Activated B cell treated with CpG ODN at 0.5 μM for 24 hours (primary cell): ENCODE results near the gene IPO9. TPM values are rescaled to one million over a fixed set of nuclear protein-coding genes. Genes with fewer than 3 reads are reported as not detected.

Experiments
- ATAC-seq: fragments of 200-7000 bp; cut with Tn5 transposase; one replicate; pipeline ENCODE4 v1.10.0; 2021; ENCODE audit warnings: low read depth, mild to moderate bottlenecking, moderate library complexity
- CTCF ChIA-PET: fragments of 350-600 bp; sonication (Branson Sonifier 250); formaldehyde crosslinking; loops from one replicate; lab custom pipeline; 2021; ENCODE audit warnings: antibody characterized with exemption; lab: Charles Lee
- POLR2A ChIA-PET: fragments of 350-600 bp; sonication (Branson Sonifier 250); formaldehyde crosslinking; loops from one replicate; lab custom pipeline; 2021; ENCODE audit warnings: antibody characterized with exemption; lab: Charles Lee
- DNase-seq: peaks from one replicate; pipeline ENCODE4 v3.0.0; 2022
- H3K27ac Mint-ChIP-seq: one replicate; pipeline ENCODE4 v1.8.0; 2020; ENCODE audit warnings: mixed read lengths
- H3K27me3 Mint-ChIP-seq: one replicate; pipeline ENCODE4 v1.8.0; 2021; ENCODE audit warnings: mixed read lengths
- H3K36me3 Mint-ChIP-seq: one replicate; pipeline ENCODE4 v1.8.0; 2021; ENCODE audit warnings: low read depth, mixed read lengths
- H3K4me1 Mint-ChIP-seq: one replicate; pipeline ENCODE4 v1.8.0; 2021; ENCODE audit warnings: mixed read lengths
- H3K4me3 Mint-ChIP-seq: one replicate; pipeline ENCODE4 v1.8.0; 2020; ENCODE audit warnings: mild to moderate bottlenecking, mixed read lengths
- H3K9me3 Mint-ChIP-seq: one replicate; pipeline ENCODE4 v1.8.0; 2020; ENCODE audit warnings: mixed read lengths
- intact Hi-C: fragments of 100-400 bp; cut with micrococcal nuclease; formaldehyde crosslinking; loops from one replicate; pipeline ENCODE4 v1.15.1; 2024
- total RNA-seq: library from RNA; stranded (reverse); gene quantifications from 2 replicates; pipeline ENCODE4 v1.2.3, GENCODE V29; 2022
- TF ChIP-seq, protein P1 (sequence below): fragments of 200-600 bp; IDR thresholded peaks from one replicate; pipeline ENCODE4 v1.8.0; 2022; ENCODE audit warnings: antibody characterized with exemption, mild to moderate bottlenecking

IPO9 gene
- total RNA-seq, 1 donor from 2014 or later: 48.2 TPM

DNA sequence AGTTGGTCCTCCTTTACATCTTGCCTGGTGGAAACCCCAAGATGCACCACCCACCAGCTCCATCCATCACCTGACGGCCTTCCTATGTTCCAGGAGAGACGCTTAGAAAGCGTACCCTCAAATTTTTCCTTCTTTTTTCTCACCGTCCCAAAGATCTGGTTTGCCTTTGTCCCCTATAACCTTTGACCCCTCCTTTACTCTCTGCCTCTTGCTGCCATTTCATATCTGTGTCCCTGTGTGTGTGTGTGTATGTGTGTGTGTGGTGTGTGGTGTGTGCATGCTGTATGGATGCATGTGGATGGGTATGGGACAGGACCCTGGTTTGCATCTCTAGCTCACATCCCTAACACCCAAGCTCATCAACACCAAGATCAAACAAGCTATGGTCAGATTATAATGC is 22.2 kb upstream of the IPO9 start:
- ATAC-seq: no peak
- Mint-ChIP-seq H3K27me3 (no peaks in the 10 kb centered on the region), H3K4me3 (no peak overlapping the region), H3K27ac (no peak overlapping the region), H3K4me1 (no peaks in the 10 kb centered on the region), H3K9me3 (no peaks in the 10 kb centered on the region), H3K36me3 (peaks cover 4% of the 10 kb centered on the region)
- POLR2A ChIA-PET: no interaction called here
- intact Hi-C loops: no loop called here
- CTCF ChIA-PET: interaction anchor here (1.2 kb wide), 1 partner anchor 16 kb away, joined by 3 read pairs; no protein-coding TSS in a partner anchor
- TF ChIP-seq, protein P1, sequence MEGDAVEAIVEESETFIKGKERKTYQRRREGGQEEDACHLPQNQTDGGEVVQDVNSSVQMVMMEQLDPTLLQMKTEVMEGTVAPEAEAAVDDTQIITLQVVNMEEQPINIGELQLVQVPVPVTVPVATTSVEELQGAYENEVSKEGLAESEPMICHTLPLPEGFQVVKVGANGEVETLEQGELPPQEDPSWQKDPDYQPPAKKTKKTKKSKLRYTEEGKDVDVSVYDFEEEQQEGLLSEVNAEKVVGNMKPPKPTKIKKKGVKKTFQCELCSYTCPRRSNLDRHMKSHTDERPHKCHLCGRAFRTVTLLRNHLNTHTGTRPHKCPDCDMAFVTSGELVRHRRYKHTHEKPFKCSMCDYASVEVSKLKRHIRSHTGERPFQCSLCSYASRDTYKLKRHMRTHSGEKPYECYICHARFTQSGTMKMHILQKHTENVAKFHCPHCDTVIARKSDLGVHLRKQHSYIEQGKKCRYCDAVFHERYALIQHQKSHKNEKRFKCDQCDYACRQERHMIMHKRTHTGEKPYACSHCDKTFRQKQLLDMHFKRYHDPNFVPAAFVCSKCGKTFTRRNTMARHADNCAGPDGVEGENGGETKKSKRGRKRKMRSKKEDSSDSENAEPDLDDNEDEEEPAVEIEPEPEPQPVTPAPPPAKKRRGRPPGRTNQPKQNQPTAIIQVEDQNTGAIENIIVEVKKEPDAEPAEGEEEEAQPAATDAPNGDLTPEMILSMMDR: no peak
- no peak for DNase-seq

GRCh38 chr1:201807958-201808632 is 20.9 kb upstream of the IPO9 start:
- Mint-ChIP-seq H3K27ac (no peak overlapping the region), H3K4me1 (no peaks in the 10 kb centered on the region), H3K4me3 (no peak overlapping the region), H3K36me3 (peaks cover 4% of the 10 kb centered on the region), H3K9me3 (no peaks in the 10 kb centered on the region), H3K27me3 (no peaks in the 10 kb centered on the region)
- intact Hi-C loops: no loop called here
- CTCF ChIA-PET: no interaction called here
- TF ChIP-seq, protein P1: no peak
- POLR2A ChIA-PET: no interaction called here
- DNase-seq: no peak
- no peak for ATAC-seq

DNA sequence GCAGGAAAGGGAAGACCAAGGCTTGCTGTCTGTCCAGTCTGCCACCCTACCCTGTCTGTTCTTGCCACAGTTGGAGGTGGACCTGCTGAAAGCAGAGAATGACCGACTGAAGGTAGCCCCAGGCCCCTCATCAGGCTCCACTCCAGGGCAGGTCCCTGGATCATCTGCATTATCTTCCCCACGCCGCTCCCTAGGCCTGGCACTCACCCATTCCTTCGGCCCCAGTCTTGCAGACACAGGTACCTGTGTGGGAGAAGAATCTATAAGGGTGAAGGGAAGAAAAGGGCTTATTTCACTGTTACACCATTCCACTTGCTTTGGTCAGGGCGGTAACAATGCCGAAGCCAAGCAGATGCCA is 20.3 kb upstream of the IPO9 start:
- H3K27me3 Mint-ChIP-seq: no peaks in the 10 kb centered on the region
- H3K9me3 Mint-ChIP-seq: no peaks in the 10 kb centered on the region
- intact Hi-C loops: no loop called here
- H3K4me1 Mint-ChIP-seq: no peaks in the 10 kb centered on the region
- no peak overlapping the region for H3K27ac Mint-ChIP-seq
- no peak overlapping the region for H3K4me3 Mint-ChIP-seq
- ATAC-seq: no peak
- POLR2A ChIA-PET: no interaction called here
- TF ChIP-seq, protein P1: no peak
- peaks cover 4% of the 10 kb centered on the region for H3K36me3 Mint-ChIP-seq
- CTCF ChIA-PET: no interaction called here
- no peak for DNase-seq

GRCh38 chr1:201809876-201810275 is 19.1 kb upstream of the IPO9 start:
- ATAC-seq (no peak), DNase-seq (no peak)
- H3K9me3 Mint-ChIP-seq: no peaks in the 10 kb centered on the region
- CTCF ChIA-PET: interaction anchor here (0.9 kb wide), 1 partner anchor 250 kb away, joined by 3 read pairs; no protein-coding TSS in a partner anchor
- no peaks in the 10 kb centered on the region for H3K4me1 Mint-ChIP-seq
- H3K36me3 Mint-ChIP-seq: peaks cover 4% of the 10 kb centered on the region
- TF ChIP-seq, protein P1: no peak
- POLR2A ChIA-PET: no interaction called here
- H3K27ac Mint-ChIP-seq: no peak overlapping the region
- H3K27me3 Mint-ChIP-seq: no peaks in the 10 kb centered on the region
- no peak overlapping the region for H3K4me3 Mint-ChIP-seq
- intact Hi-C loops: no loop called here

- ATAC-seq (no peak), DNase-seq (no peak)
- no peaks in the 10 kb centered on the region for H3K27me3 Mint-ChIP-seq
- peaks cover 4% of the 10 kb centered on the region for H3K36me3 Mint-ChIP-seq
- TF ChIP-seq, protein P1: no peak
- no peaks in the 10 kb centered on the region for H3K9me3 Mint-ChIP-seq
- no peak overlapping the region for H3K27ac Mint-ChIP-seq
- intact Hi-C loops: no loop called here
- H3K4me3 Mint-ChIP-seq: no peak overlapping the region
- ChIA-PET CTCF (no interaction called here), POLR2A (no interaction called here)
- no peaks in the 10 kb centered on the region for H3K4me1 Mint-ChIP-seq
Measured at GRCh38 chr1:201810466-201811216, 18.3 kb upstream of the IPO9 start.
